Inflammatory macrophage treated with lipopolysaccharide for 4 hours (primary cell): ENCODE results near the gene MRTO4.
"Not testable (repeated sequence)": the region's sequence is repeated elsewhere in the genome, so short reads cannot be mapped to it uniquely, and the experiment has no call there.

Source experiments
- DNase-seq: peaks from one replicate; pipeline ENCODE4 v3.0.0-alpha.2; 2020

The MRTO4 gene

DNA sequence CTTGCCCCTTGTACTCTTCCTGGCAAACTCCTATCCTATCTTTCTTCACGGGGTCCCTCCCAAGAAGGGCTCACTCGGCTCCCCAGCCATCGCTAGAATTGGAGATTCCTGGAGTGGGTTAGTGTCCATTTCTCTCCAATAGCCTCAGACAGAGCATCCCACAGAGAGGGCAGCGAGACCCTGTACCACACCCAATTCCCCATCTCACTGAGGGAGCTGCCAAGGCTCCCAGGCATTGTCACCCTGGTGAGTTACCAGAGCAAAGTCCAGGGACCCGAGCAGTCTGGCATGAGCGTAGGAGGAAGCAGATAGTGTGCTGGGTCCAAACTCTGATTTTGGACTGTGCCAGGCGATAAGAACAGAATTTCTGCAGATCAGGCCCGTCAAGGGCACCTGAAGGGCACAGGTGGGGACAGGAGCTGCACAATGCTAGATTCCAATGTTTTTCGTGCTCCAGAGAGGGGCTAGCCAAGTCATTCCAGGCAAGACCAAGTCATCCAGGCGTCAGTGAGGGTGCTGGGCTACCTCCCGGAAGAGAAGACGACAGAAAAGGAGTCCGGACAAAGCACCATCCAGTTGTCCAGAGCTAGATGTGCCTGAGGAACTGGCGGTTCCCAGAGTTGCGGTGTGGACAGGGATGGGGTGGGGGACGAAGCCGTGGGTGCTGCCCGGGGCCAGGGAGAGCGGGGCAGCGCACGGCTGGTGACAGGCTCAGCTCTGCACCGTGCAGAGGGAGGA, 21.7 kb downstream of the MRTO4 start:
- DNase-seq = no peak

DNA sequence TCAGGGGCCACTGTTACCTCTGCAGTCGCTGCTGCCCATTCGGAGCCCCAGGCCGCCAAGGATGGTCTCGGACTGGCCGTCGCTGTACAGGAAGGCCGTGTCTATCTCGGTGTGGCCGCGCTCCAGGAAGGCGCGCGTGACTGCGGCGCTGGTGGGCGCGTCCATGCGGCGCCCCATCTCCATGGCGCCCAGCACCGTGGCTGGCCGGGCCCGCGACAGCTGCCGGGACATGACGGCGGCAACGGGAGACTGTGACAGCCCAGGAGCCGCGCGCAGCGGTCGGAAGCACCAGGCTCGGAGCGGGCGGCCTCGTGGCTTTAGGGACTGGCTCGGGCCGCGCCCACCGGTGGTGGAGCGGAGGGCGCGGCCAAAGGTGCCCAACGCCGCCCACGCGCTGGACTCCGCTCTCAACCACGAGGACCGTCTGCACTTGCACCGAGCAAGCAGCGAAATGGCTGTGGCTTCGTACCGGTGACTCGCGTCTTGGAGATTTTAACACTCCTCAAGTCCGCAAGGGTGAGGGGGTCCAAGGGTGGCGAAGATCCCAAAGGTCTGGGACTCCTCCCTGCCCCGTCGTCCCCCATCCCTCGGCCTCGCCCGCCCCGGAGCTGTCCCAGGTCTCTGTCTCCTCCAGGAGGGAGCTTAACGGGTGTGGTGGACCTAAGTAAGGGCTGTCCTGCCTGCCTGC, 22.4 kb downstream of the MRTO4 start:
- DNase-seq = peak; percentile 27

DNA sequence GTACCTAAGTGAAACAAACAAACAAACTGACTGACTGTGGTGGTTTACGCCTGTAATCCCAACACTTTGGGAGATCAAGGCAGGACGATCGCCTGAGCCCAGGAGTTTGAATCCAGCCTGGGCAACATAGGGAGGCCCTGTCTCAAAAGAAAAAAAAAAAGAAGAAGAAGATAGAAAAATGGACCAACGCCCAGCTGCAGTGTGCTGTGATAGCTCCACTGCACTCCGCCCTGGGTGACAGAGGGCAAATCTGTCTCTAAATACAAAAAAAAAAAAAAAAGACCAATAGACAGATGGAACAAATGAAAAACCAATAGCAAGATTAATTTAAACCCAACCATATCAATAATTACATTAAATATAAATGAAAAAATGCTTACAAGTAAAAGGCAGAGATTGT, 23.0 kb downstream of the MRTO4 start:
- no peak for DNase-seq

DNA sequence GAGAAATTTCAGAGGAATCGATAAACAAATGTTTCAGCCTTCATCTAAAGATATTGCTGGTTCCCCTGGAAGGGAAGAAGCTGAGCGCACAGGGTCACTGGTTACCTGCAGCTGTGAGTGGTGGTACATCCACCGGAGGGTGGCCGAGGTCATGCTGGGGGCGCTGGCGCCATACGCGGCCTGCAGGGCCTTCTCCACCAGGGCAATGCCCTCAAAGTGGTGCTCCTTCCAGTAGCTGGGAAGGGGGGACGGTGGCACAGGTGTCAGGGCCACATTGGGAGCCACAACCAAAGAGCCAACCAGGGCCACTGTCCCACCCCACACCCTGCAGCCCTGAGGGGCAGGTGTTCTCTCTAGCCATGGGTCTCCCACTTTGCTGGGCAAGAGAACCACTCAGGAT, 32.3 kb downstream of the MRTO4 start:
- DNase-seq = no peak

DNA sequence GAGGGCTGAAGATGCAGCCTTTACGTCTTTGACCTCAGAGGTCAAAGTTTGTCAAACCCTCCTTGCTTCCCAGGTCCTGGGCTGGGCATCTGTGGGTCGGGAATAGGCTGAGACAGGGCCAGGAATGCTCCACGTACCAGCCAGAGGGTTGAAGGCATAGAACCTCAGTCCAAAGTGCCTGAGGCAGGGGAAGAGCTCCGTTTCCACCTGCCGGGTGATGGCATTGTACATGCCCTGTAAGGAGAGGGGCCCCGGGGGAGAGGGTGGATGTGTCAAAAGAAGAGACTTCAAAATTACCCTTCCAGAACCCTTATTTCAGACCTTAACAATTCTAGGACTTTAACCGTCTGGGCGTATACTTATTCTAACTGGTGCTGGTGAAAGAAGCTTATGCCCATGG, 33.3 kb downstream of the MRTO4 start:
- no peak for DNase-seq

DNA sequence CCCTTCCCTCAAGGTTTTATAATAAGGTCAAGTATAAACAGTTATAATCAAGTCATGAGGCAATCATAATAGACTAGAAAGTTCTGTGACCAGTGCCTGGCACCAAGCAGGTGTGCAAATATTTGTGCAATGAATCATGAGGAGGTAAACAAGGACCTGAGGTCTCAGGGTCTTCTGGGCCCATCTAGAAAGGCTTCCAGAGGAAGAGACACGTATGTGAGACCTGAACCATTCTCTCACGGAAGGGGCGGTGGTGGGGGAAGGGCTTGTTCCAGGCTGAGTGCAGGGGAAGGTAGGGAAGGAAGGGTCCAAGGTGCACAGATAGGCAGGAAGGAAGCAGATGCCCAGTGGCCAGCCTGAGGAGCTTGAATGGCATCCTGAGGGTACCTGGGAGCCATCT, 33.8 kb downstream of the MRTO4 start:
- DNase-seq = not testable (repeated sequence)

DNA sequence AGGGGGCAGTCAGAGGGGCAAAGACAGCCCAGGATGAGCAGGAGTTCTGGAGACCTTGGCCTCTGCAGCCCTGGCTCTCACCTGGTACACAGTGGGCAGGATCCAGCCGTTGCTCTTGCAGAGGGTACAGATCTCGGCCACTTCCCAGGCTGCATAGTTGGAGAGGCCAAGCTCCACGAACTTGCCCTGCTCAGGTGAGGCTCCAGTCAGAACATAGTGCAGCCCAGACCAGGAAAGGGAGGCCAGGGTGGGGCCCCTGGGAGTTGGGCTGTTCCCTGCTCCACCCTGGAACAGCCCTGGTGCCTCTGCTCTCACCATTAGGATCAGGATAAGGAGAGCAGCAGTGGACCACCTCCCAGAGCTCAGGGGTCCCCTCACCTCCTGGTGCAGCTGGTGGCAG, 34.2 kb downstream of the MRTO4 start:
- not testable (repeated sequence) for DNase-seq

DNA sequence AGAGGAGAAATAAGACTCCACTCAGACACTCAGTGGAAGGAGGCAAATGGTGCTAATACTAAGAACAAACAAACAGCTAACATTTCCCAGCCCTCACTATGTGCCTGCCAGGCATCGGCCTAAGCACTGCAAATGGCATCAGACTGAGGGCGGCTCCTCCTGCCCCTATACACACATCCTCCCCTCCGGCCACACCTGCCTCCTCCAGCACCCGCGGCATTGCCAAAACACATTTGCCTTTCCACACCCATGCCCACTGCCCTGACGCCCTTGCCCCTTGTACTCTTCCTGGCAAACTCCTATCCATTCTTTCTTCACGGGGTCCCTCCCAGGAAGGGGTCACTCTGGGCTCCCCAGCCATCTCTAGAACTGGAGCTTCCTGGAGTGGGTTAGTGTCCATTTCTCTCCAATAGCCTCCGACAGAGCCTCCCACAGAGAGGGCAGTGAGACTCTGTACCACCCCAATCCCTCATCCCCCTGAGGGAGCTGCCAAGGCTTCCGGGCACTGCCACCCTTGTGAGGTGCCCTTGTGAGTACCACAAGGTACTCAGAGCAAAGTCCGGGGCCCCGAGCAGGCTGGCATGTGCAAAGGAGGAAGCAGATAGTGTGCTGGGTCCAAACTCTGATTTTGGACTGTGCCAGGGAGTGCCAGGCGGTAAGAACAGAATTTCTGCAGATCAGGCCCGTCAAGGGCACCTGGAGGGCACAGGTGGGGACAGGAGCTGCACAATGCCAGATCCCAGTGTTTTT, 36.0 kb downstream of the MRTO4 start:
- no peak for DNase-seq

DNA sequence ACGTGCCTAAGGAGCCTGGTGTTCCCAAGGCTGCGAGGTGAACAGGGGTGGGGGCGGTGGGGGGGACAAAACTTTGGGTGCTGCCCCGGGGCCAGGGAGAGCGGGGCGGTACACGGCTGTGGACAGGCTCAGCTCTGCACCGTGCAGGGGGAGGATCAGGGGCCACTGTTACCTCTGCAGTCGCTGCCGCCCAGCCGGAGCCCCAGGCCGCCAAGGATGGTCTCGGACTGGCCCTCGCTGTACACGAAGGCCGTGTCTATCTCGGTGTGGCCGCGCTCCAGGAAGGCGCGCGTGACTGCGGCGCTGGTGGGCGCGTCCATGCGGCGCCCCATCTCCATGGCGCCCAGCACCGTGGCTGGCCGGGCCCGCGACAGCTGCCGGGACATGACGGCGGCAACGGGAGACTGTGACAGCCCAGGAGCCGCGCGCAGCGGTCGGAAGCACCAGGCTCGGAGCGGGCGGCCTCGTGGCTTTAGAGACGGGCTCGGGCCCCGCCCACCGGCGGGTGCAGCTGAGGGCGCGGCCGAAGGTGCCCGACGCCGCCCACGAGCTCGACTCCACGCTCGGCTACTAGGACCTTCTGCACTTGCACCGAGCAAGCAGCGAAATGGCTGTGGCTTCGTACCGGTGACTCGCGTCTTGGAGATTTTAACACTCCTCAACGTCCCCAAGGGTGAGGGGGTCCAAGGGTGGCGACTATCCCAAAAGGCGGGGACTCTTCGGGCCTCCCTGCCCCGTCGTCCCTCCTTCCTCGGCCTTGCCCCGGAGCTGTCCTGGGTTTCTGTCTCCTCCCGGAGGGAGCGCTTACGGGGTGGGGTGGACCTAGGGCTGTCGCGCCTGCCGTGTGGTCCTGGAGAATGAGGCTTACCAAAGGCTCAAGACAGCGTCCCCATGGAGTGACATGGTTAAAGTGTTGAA, 37.0 kb downstream of the MRTO4 start, which contains the start of gene AKR7A3:
TSS of gene AKR7A3 (minus strand) at position 447 of the 918 bp plus-strand sequence. CDS start at position 386, 61 bp downstream.
- DNase-seq = peak; percentile 68

DNA sequence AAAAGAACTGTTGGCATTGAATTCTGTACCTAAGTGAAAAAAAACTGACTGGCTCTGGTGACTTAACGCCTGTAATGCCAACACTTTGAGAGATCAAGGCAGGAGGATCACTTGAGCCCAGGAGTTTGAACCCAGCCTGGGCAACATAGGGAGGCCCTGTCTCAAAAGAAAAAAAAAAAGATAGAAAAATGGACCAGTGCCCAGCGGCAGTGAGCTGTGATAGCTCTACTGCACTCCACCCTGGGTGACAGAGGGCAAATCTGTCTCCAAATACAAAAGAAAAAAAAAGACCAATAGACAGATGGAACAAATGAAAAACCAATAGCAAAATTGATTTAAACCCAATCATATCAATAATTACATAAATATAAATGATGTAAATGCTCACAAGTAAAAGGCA, 37.6 kb downstream of the MRTO4 start:
- DNase-seq = no peak

DNA sequence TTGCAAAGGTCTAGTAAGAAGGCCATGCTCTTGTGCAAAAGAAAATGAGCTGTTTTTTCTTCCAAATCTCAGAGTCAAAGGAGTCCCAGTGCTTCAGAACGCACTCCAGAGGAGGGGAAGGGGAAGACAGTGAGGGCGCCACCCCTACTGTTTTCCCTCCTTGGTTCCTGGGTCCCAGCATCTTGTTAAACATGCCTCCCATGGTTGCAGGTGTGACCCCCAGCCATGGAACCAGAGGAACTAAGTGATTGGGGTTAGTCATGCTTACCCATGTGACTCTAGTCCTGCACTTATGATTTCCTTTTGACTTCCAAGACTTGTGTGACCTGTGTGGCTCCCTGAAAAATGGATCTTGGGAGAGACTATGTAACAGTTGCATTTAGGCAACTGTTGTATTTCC, 43.0 kb downstream of the MRTO4 start:
- DNase-seq = no peak

DNA sequence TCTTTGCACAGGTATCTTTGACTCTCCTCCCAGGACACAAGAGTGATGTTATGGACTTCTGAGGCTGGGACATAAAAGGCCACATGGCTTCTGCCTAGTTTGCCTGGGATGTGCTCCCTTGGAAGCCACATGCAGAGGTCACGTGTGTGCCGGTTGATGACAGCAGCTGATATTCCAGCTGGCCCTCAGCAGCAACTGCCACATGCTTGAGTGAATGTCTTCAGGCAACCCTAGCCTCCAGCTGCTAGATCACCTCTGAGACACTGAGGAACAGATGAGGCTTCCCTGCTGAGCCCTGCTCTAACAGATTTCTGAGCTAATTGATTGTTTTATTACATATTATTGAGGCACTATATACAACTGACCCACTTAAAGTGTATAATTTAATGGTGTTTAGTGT, 48.6 kb downstream of the MRTO4 start:
- no peak for DNase-seq

DNA sequence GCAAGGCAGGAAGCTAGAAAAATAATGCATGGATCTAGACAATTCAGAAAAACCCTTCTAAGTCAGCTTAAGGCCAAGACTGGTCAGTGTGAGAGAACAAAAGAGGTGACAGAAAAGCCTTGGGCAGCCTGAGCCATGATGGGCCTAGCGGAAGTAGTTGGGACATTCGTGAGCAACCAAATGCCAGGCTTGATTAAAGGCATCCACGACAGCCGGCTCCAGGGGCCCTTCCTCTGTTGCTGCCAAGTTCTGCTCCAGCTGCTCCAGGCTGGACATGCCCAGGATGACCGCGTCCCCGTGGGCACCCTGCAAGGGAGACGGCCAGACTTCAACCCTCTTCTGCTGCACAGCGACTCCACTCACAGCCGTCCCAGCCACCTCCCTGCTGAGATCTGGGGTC, 52.5 kb downstream of the MRTO4 start:
- DNase-seq = not testable (repeated sequence)

DNA sequence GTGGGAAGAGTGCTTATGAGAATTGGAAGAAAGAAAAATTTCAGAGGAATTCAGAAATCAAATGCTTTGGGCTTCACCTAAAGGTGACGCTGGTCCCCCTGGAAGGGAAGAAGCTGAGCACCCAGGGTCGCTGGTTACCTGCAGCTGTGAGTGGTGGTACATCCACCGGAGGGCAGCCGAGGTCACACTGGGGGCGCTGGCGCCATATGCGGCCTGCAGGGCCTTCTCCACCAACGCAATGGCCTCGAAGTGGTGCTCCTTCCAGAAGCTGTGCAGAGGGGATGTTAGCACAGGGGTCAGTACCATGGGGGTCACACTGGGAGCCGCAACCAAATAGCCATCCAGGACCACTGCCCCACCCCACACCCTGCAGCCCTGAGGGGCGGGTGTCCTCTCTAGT, 54.3 kb downstream of the MRTO4 start:
- no peak for DNase-seq

DNA sequence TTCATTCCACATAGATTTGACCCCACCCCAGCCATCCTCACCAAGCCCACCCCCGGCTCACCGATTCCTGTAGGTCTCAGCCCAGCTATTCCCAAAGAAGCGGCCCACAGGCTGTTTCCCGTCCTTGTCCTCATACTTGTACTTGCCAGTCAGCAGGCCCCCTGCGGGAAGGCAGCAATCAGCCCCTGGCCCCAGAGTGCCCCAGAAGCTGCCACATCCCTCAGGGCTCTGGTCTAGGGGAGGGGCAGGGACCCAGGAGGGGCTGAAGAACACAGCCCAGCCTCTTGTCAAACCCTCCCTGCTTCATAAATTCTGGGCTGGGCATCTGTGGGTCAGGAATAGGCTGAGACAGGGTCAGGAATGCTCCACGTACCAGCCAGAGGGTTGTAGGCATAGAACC, 55.3 kb downstream of the MRTO4 start:
- DNase-seq = no peak

DNA sequence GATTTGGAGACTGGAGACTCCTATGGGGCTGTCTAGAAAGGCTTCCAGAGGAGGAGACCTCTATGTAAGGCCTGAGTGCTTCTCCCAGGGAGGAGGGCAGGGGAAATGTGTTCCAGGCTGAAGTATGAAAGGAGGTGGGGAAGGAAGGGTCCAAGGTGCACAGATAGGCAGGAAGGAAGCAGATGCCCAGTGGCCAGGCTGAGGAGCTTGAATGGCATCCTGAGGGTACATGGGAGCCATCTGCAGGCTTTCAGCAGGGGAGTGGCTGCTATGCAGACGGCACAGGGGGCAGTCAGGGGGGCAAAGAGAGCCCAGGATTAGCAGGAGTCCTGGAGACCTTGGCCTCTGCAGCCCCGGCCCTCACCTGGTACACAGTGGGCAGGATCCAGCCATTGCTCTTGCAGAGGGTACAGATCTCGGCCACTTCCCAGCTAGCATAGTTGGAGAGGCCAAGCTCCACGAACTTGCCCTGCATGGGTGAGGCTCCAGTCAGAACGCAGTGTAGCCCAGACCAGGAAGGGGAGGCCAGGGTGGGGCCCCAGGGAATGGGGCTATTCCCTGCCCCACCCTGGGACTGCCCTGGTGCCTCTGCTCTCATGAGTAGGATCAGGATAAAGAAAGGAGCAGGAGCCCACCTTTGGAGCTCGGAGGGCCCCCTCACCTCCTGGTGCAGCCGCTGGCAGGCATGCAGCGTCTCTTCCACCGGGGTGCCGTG, 56.3 kb downstream of the MRTO4 start:
- no peak for DNase-seq

DNA sequence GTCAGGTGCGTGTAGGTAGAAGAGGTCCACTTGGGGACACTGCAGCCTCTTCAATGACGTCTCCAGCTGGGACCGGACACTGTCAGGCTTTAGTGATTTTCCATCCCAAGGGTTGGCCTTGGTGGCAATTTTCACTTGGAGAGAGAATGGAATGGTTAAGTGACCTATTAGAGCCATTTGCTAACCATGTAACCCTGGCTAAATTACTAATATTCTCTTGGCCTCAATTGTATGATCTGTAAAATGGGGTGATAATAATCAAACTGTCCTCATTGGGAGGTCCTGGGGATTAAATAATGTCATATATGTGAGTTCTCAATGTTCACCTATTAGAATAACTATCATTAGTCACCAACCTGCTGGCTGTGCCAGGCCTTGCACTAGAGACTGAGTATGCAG, 56.9 kb downstream of the MRTO4 start:
- DNase-seq = no peak

DNA sequence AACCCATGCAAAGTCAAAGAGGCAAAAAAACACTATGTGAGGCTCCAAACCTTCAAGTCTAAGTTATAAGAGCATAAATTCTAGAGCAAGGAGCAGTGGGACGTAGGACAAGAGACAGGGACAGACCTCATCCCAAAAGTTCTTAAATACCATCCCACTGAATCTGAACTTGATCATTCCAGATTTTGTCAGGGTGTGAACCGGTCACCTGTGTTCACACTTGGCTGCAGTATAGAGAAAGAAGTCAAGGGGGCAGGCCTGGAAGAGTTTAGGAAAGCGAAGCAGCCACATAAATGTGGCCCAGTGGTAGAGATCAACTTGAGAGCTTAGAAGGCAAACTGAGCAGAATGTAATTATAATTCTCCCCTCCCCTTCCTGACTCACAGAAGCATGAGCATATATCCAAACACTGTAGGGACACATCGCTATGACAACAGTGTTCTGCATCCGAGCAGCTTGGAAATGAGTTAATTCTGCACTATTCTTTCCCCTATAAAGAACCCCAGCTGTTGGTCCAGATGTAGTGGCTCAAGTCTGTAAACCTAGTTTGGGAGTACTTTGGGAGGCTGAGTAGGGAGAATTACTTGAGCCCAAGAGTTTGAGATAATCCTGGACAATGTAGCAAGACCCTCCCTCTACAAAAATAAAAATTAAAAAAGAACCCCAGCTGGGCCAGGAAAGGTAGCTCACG, 57.7 kb downstream of the MRTO4 start:
- DNase-seq = no peak
